SH-SY5Y (cell line): ENCODE results near the gene NEK10.

Source experiments
- GATA2 ChIP-seq: IDR thresholded peaks from 2 replicates; pipeline ENCODE4 v1.6.1; 2011; ENCODE audit warnings: mild to moderate bottlenecking, low read depth, low read length
- GATA3 ChIP-seq: IDR thresholded peaks from 2 replicates; pipeline ENCODE4 v1.6.1; 2011; ENCODE audit warnings: low read depth, mild to moderate bottlenecking, low read length, moderate library complexity

DNA sequence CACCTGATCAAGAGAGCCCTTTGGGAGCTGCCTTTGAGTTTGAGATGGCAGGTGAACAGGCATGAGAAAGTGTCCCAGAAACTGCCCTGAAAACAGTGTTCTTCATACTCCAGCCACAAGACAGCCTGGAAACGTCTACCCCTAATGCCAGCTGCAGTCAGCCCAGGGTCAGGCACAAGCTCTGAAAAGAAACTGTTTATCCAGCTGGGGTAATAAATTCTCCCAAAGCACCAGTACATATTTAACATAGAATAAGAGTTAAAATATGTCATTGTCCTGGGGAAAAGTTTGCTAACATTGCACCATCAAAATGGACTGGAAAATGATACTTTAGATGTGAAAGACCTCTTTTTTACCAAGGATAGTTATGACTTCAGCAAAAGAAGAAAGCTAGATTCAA is 66.3 kb downstream of the NEK10 start:
- no peak for TF ChIP-seq GATA2
- no peak for TF ChIP-seq GATA3
